ENCODE measurements around the gene FBXO31. TPM values are rescaled to one million over a fixed set of nuclear protein-coding genes. Genes with fewer than 3 reads are reported as not detected.

The FBXO31 gene
- total and polyA plus RNA-seq, 7 donors, result 15.0 to 120 (median 86.7) TPM

GRCh38 chr16:87317750-87318644 lies 65.6 kb downstream of the FBXO31 start:
- Histone ChIP-seq H3K4me1 (peaks cover 0 to 12% (median 9%) of the 10 kb centered on the region in 4 donors), H3K27ac (peak overlapping the region; percentile 92 to 98 (median 96)), H3K27me3 (no peaks in the 10 kb centered on the region), H3K9me3 (no peaks in the 10 kb centered on the region), H3K4me3 (peak overlapping the region; percentile 64 to 99 (median 90)), H3K36me3 (no peaks in the 10 kb centered on the region)
- TF ChIP-seq POLR2A (IDR thresholded peaks at IDR 0.05), result no peak
- TF ChIP-seq EP300 (IDR thresholded peaks at IDR 0.05), result peak in 1 of 4 donors; percentile 6
- TF ChIP-seq CTCF (IDR thresholded peaks at IDR 0.05), result no peak
- TF ChIP-seq POLR2AphosphoS5 (IDR thresholded peaks at IDR 0.05), result no peak
- DNase-seq, result peak; percentile 84
- WGBS, 2 donors, result 7 to 11% methylated on average over 28 of the region's 28 CpGs
- intact Hi-C loops (cut with DNase I), result loop anchor here (2.0 to 10.0 kb wide), 4 partner anchors 44 to 237 kb away; partner anchors contain the start of genes MAP1LC3B and ZCCHC14

- Histone ChIP-seq H3K4me3 (peak within 1 kb of the TSS; percentile 64 to 99 (median 90)), H3K4me1 (peaks cover 0 to 12% (median 9%) of the 10 kb centered on the region in 4 donors), H3K27ac (peak within 1 kb of the TSS; percentile 92 to 98 (median 96)), H3K9me3 (no peaks in the 10 kb centered on the region), H3K36me3 (no peaks in the 10 kb centered on the region), H3K27me3 (no peaks in the 10 kb centered on the region)
- intact Hi-C loops (cut with DNase I), result loop anchor here (2.0 to 10.0 kb wide), 4 partner anchors 45 to 238 kb away; partner anchors contain the start of genes MAP1LC3B and ZCCHC14
- 1% methylated on average over 64 of the region's 64 CpGs for WGBS, 2 donors
- peak; percentile 98 for DNase-seq
- TF ChIP-seq POLR2AphosphoS5 (IDR thresholded peaks at IDR 0.05) (peak; percentile 95 to 99 (median 98)), CTCF (IDR thresholded peaks at IDR 0.05) (peak; percentile 56 to 70 (median 61)), POLR2A (IDR thresholded peaks at IDR 0.05) (peak; percentile 96 to 97), EP300 (IDR thresholded peaks at IDR 0.05) (no peak)
Observed at GRCh38 chr16:87316923-87317749, 66.4 kb downstream of the FBXO31 start, which contains the start of gene C16orf95. C16orf95 (minus strand) TSS chr16:87317392; CDS start chr16:87317242, 150 bp downstream.

- Histone ChIP-seq H3K27me3 (no peaks in the 10 kb centered on the region), H3K27ac (peak overlapping the region; percentile 92 to 98 (median 96)), H3K9me3 (no peaks in the 10 kb centered on the region), H3K36me3 (no peaks in the 10 kb centered on the region), H3K4me3 (peak overlapping the region; percentile 64 to 99 (median 90)), H3K4me1 (peaks cover 0 to 12% (median 9%) of the 10 kb centered on the region in 4 donors)
- intact Hi-C loops (cut with DNase I), result loop anchor here (2.0 to 10.0 kb wide), 4 partner anchors 46 to 238 kb away; partner anchors contain the start of genes MAP1LC3B and ZCCHC14
- peak; percentile 60 for DNase-seq
- 96 to 97% methylated on average over 4 of the region's 4 CpGs for WGBS, 2 donors
- no peak for TF ChIP-seq POLR2AphosphoS5 (IDR thresholded peaks at IDR 0.05)
- no peak for TF ChIP-seq POLR2A (IDR thresholded peaks at IDR 0.05)
- TF ChIP-seq CTCF (IDR thresholded peaks at IDR 0.05), result no peak
- TF ChIP-seq EP300 (IDR thresholded peaks at IDR 0.05), result no peak
Observed at GRCh38 chr16:87316450-87316922, 67.1 kb downstream of the FBXO31 start.

GRCh38 chr16:87314990-87315420 lies 68.6 kb downstream of the FBXO31 start:
- peaks cover 0 to 12% (median 9%) of the 10 kb centered on the region in 4 donors for H3K4me1 ChIP-seq
- H3K27ac ChIP-seq, result no peak overlapping the region
- H3K36me3 ChIP-seq, result no peaks in the 10 kb centered on the region
- no peaks in the 10 kb centered on the region for H3K27me3 ChIP-seq
- DNase-seq, result peak; percentile 63
- no peaks in the 10 kb centered on the region for H3K9me3 ChIP-seq
- TF ChIP-seq POLR2AphosphoS5 (IDR thresholded peaks at IDR 0.05) (no peak), EP300 (IDR thresholded peaks at IDR 0.05) (no peak), POLR2A (IDR thresholded peaks at IDR 0.05) (no peak), CTCF (IDR thresholded peaks at IDR 0.05) (no peak)
- 92 to 93% methylated on average over 10 of the region's 10 CpGs for WGBS, 2 donors
- H3K4me3 ChIP-seq, result no peak overlapping the region
- intact Hi-C loops (cut with DNase I), result loop anchor here (5.0 to 10.0 kb wide), 3 partner anchors 47 to 240 kb away; partner anchors contain the start of gene ZCCHC14

Measured in sigmoid colon (tissue), 7 donors.